Measurements from ENCODE around the gene STPG2. TPM values are rescaled to one million over a fixed set of nuclear protein-coding genes. Genes with fewer than 3 reads are reported as not detected.

Gene STPG2
- total and polyA plus RNA-seq, 2 of the 8 experiments (the other 6 are each of a cell fraction or from before 2014, with no cell fraction given), result 0.03 TPM; not detected in 1

DNA sequence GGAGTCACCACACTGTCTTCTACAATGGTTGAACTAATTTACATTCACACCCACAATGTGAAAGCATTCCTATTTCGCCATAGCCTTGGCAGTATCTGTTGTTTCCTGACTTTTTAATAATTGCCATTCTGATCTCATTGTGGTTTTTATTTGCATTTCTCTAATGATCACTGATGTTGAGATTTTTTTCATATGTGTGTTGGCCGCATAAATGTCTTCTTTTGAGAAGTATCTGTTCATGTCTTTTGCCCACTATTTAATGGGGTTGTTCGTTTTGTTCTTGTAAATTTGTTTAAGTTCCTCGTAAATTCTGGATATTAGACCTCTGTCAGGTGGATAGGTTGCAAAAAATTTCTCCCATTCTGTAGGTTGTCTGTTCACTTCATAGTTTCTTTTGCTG is 519.1 kb downstream of the STPG2 start:
- H4K5ac ChIP-seq (ENCODE audit: insufficient read length, low read depth, low read length), result no peak overlapping the region
- TF ChIP-seq TAF7 (optimal IDR thresholded peaks at IDR 0.05; ENCODE audit: borderline replicate concordance, low read depth, low read length) (no peak), CEBPB (IDR thresholded peaks at IDR 0.05; ENCODE audit: low read depth, low read length) (no peak), MAFK (IDR thresholded peaks at IDR 0.05; ENCODE audit: low read depth, low read length) (no peak), SIN3A (conservative IDR thresholded peaks at IDR 0.05 in 1 of 2, IDR thresholded peaks at IDR 0.05 in 1 of 2; ENCODE audit: low read depth in 1 of 2, low read length in 2 of 2) (no peak), RBBP5 (IDR thresholded peaks at IDR 0.05; ENCODE audit: borderline replicate concordance, low read depth, low read length) (no peak), BCL11A (IDR thresholded peaks at IDR 0.05; ENCODE audit: low read depth in 2 of 2, low read length in 2 of 2) (no peak), TEAD4 (IDR thresholded peaks at IDR 0.05; ENCODE audit: low read depth, low read length) (no peak), EZH2 (IDR thresholded peaks at IDR 0.05; ENCODE audit: low read depth, low read length, severe bottlenecking) (no peak), TCF12 (IDR thresholded peaks at IDR 0.05; ENCODE audit: low read depth, low read length) (no peak), GABPA (IDR thresholded peaks at IDR 0.05; ENCODE audit: borderline replicate concordance, insufficient read depth, low read length) (no peak)
- TF ChIP-seq, protein P1, sequence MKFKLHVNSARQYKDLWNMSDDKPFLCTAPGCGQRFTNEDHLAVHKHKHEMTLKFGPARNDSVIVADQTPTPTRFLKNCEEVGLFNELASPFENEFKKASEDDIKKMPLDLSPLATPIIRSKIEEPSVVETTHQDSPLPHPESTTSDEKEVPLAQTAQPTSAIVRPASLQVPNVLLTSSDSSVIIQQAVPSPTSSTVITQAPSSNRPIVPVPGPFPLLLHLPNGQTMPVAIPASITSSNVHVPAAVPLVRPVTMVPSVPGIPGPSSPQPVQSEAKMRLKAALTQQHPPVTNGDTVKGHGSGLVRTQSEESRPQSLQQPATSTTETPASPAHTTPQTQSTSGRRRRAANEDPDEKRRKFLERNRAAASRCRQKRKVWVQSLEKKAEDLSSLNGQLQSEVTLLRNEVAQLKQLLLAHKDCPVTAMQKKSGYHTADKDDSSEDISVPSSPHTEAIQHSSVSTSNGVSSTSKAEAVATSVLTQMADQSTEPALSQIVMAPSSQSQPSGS (IDR thresholded peaks at IDR 0.05; ENCODE audit: low read length), result no peak
- no peak overlapping the region for H4K91ac ChIP-seq (replicated peaks; ENCODE audit: insufficient read length, low read length)
- CTCF ChIA-PET (ENCODE audit: partially characterized antibody), result no interaction called here
- H2BK5ac ChIP-seq (ENCODE audit: low read depth, low read length), result no peak overlapping the region
- no peak overlapping the region for H3K27ac ChIP-seq (ENCODE audit: low read depth, low read length)
- no peaks in the 10 kb centered on the region for H3K79me1 ChIP-seq (ENCODE audit: low read depth, low read length)
- no peaks in the 10 kb centered on the region for H3K79me2 ChIP-seq (ENCODE audit: control insufficient read depth in 1 of 2, insufficient read depth in 2 of 2, low read length in 2 of 2)
- FAIRE-seq (no peak), DNase-seq (ENCODE audit: low read depth in 1 of 2, low spot score in 2 of 2) (no peak)
- POLR2A ChIA-PET (ENCODE audit: partially characterized antibody), result no interaction called here
- no peaks in the 10 kb centered on the region for H3K4me1 ChIP-seq (replicated peaks in 1 of 4; ENCODE audit: control insufficient read depth in 3 of 4, insufficient read depth in 4 of 4, low read length in 3 of 4)
- H4K20me1 ChIP-seq (replicated peaks in 1 of 2; ENCODE audit: control insufficient read depth in 1 of 2, insufficient read depth in 2 of 2, low read length in 2 of 2), result no peaks in the 10 kb centered on the region
- H3K23ac ChIP-seq (ENCODE audit: insufficient read length), result no peak overlapping the region
- H3K56ac ChIP-seq (replicated peaks; ENCODE audit: insufficient read length, low read depth, low read length), result no peak overlapping the region
- H3K36me3 ChIP-seq (ENCODE audit: control insufficient read depth in 2 of 4, insufficient read depth in 4 of 4, low read length in 3 of 4), result no peaks in the 10 kb centered on the region
- H3K9me3 ChIP-seq (ENCODE audit: insufficient read depth in 2 of 2, low read depth in 1 of 2, low read length in 1 of 2), result no peaks in the 10 kb centered on the region
- H3K9ac ChIP-seq (replicated peaks in 1 of 4; ENCODE audit: extremely low read depth in 1 of 4, low read depth in 3 of 4, low read length in 3 of 4), result no peak overlapping the region
- H3K4me2 ChIP-seq (ENCODE audit: insufficient read depth in 1 of 2, low read depth in 2 of 2, low read length in 2 of 2), result no peak overlapping the region
- H3K4me3 ChIP-seq (ENCODE audit: extremely low read depth in 1 of 4, insufficient read depth in 2 of 4, low read depth in 3 of 4, low read length in 4 of 4), result no peak overlapping the region
- H4K8ac ChIP-seq (ENCODE audit: extremely low read depth, insufficient read depth, low read length), result no peak overlapping the region
- H2BK20ac ChIP-seq (ENCODE audit: low read length), result no peak overlapping the region
- 97% methylated on average over 4 of the region's 4 CpGs; no CpG with 5 or more reads in 1 of the 2 experiments for WGBS, 2 experiments (ENCODE audit: extremely low coverage in 1 of 2, insufficient coverage in 1 of 2, insufficient read length in 1 of 2, insufficient replicate concordance in 2 of 2, low coverage in 1 of 2, low lambda C conversion rate in 2 of 2, missing lambda C conversion rate in 1 of 2)
- no peak overlapping the region for H2BK15ac ChIP-seq (ENCODE audit: low read length)
- no peak overlapping the region for H2AK5ac ChIP-seq (ENCODE audit: low read depth, low read length)
- no peaks in the 10 kb centered on the region for H3K27me3 ChIP-seq (replicated peaks in 1 of 4; ENCODE audit: control insufficient read depth in 3 of 4, extremely low read depth in 1 of 4, insufficient read depth in 3 of 4, low read length in 3 of 4)
- H2AFZ ChIP-seq (ENCODE audit: low read length), result no peak overlapping the region
- no peaks in the 10 kb centered on the region for H3K23me2 ChIP-seq (ENCODE audit: low read depth, low read length)
- no peak overlapping the region for H3K4ac ChIP-seq (replicated peaks; ENCODE audit: insufficient read length, low read depth, low read length)
- H2BK120ac ChIP-seq (replicated peaks; ENCODE audit: low read depth, low read length), result no peak overlapping the region
- no peak overlapping the region for H3K18ac ChIP-seq (ENCODE audit: extremely low read depth, low read length)
- no peak overlapping the region for H3K14ac ChIP-seq (ENCODE audit: insufficient read length)
- H2BK12ac ChIP-seq (ENCODE audit: low read depth, low read length), result no peak overlapping the region

All from H1 (cell line).